Hepatocyte (in vitro differentiated cells): Measurements from ENCODE around the gene TRPM1.

Experiments used
- EZH2 ChIP-seq: fragments of 200-600 bp; sonication (generic); IDR thresholded peaks from 2 replicates; pipeline ENCODE4 v1.6.1; 2016; ENCODE audit warnings: antibody characterized with exemption, mild to moderate bottlenecking, borderline replicate concordance
- EZH2phosphoT487 ChIP-seq: fragments of 200-600 bp; sonication (generic); IDR thresholded peaks from one replicate; pipeline ENCODE4 v1.6.1; 2018; ENCODE audit warnings: antibody characterized with exemption, mild to moderate bottlenecking, low read depth, moderate library complexity; ENCODE audit not compliant: unreplicated experiment, severe bottlenecking
- TF ChIP-seq, protein P1 (sequence below): fragments of 200-600 bp; sonication (generic); IDR thresholded peaks from 2 replicates; pipeline ENCODE4 v1.5.1; 2016; ENCODE audit warnings: antibody characterized with exemption, mild to moderate bottlenecking; ENCODE audit not compliant: poor library complexity

DNA sequence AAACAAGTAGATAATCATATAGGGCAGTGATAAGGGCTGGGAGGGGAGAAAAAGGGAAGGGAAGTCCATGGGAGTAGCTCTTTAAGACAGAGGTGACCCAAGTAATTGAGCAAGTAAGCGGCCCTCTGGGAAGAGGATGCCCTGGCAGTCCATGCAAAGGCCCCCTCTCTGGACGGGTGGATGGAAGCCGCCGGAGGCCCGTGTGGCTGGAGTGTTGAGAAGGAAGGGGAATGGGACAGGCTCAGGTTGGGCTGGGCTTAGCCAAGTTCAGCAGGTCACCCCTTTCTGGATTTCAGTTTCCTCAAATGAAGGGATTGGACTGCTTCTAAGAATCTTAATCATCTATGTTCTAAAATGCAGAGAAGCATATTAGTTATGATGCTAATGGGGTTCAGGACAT, 32.4 kb upstream of the TRPM1 start:
- TF ChIP-seq, protein P1, sequence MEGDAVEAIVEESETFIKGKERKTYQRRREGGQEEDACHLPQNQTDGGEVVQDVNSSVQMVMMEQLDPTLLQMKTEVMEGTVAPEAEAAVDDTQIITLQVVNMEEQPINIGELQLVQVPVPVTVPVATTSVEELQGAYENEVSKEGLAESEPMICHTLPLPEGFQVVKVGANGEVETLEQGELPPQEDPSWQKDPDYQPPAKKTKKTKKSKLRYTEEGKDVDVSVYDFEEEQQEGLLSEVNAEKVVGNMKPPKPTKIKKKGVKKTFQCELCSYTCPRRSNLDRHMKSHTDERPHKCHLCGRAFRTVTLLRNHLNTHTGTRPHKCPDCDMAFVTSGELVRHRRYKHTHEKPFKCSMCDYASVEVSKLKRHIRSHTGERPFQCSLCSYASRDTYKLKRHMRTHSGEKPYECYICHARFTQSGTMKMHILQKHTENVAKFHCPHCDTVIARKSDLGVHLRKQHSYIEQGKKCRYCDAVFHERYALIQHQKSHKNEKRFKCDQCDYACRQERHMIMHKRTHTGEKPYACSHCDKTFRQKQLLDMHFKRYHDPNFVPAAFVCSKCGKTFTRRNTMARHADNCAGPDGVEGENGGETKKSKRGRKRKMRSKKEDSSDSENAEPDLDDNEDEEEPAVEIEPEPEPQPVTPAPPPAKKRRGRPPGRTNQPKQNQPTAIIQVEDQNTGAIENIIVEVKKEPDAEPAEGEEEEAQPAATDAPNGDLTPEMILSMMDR: no peak
- TF ChIP-seq EZH2 (no peak), EZH2phosphoT487 (no peak)
